Activated B cell treated with CpG ODN at 0.5 μM for 24 hours (primary cell): ENCODE data around the gene CTDSP2. TPM values are rescaled to one million over a fixed set of nuclear protein-coding genes. Genes with fewer than 3 reads are reported as not detected.

ENCODE experiments used
- ATAC-seq: fragments of 200-7000 bp; cut with Tn5 transposase; one replicate; pipeline ENCODE4 v1.10.0; 2021; ENCODE audit warnings: low read depth, mild to moderate bottlenecking, moderate library complexity
- CTCF ChIA-PET: fragments of 350-600 bp; sonication (Branson Sonifier 250); formaldehyde crosslinking; loops from one replicate; lab custom pipeline; 2021; ENCODE audit warnings: antibody characterized with exemption; lab: Charles Lee
- POLR2A ChIA-PET: fragments of 350-600 bp; sonication (Branson Sonifier 250); formaldehyde crosslinking; loops from one replicate; lab custom pipeline; 2021; ENCODE audit warnings: antibody characterized with exemption; lab: Charles Lee
- DNase-seq: peaks from one replicate; pipeline ENCODE4 v3.0.0; 2022
- H3K27ac Mint-ChIP-seq: one replicate; pipeline ENCODE4 v1.8.0; 2020; ENCODE audit warnings: mixed read lengths
- H3K27me3 Mint-ChIP-seq: one replicate; pipeline ENCODE4 v1.8.0; 2021; ENCODE audit warnings: mixed read lengths
- H3K36me3 Mint-ChIP-seq: one replicate; pipeline ENCODE4 v1.8.0; 2021; ENCODE audit warnings: low read depth, mixed read lengths
- H3K4me1 Mint-ChIP-seq: one replicate; pipeline ENCODE4 v1.8.0; 2021; ENCODE audit warnings: mixed read lengths
- H3K4me3 Mint-ChIP-seq: one replicate; pipeline ENCODE4 v1.8.0; 2020; ENCODE audit warnings: mild to moderate bottlenecking, mixed read lengths
- H3K9me3 Mint-ChIP-seq: one replicate; pipeline ENCODE4 v1.8.0; 2020; ENCODE audit warnings: mixed read lengths
- intact Hi-C: fragments of 100-400 bp; cut with micrococcal nuclease; formaldehyde crosslinking; loops from one replicate; pipeline ENCODE4 v1.15.1; 2024
- total RNA-seq: library from RNA; stranded (reverse); gene quantifications from 2 replicates; pipeline ENCODE4 v1.2.3, GENCODE V29; 2022
- TF ChIP-seq, protein P1 (sequence below): fragments of 200-600 bp; IDR thresholded peaks from one replicate; pipeline ENCODE4 v1.8.0; 2022; ENCODE audit warnings: antibody characterized with exemption, mild to moderate bottlenecking

The CTDSP2 gene
- total RNA-seq, 1 donor from 2014 or later, result 81.5 TPM

- CTCF ChIA-PET, result interaction anchor here (1.0 to 2.7 kb wide), 3 partner anchors 21 to 26 kb away, joined by 5 to 16 read pairs (median 9); no protein-coding TSS in a partner anchor
- peaks cover 22% of the 10 kb centered on the region for H3K4me1 Mint-ChIP-seq
- DNase-seq (no peak), ATAC-seq (no peak)
- peak overlapping the region; percentile 99 for H3K4me3 Mint-ChIP-seq
- H3K27me3 Mint-ChIP-seq, result no peaks in the 10 kb centered on the region
- intact Hi-C loops, result loop anchor here (1.0 to 2.0 kb wide), 6 partner anchors 10 to 123 kb away; partner anchors contain the start of genes CDK4, EEF1AKMT3 and METTL1
- H3K36me3 Mint-ChIP-seq, result peaks cover 28% of the 10 kb centered on the region
- no peaks in the 10 kb centered on the region for H3K9me3 Mint-ChIP-seq
- peak overlapping the region; percentile 97 for H3K27ac Mint-ChIP-seq
- TF ChIP-seq, protein P1, sequence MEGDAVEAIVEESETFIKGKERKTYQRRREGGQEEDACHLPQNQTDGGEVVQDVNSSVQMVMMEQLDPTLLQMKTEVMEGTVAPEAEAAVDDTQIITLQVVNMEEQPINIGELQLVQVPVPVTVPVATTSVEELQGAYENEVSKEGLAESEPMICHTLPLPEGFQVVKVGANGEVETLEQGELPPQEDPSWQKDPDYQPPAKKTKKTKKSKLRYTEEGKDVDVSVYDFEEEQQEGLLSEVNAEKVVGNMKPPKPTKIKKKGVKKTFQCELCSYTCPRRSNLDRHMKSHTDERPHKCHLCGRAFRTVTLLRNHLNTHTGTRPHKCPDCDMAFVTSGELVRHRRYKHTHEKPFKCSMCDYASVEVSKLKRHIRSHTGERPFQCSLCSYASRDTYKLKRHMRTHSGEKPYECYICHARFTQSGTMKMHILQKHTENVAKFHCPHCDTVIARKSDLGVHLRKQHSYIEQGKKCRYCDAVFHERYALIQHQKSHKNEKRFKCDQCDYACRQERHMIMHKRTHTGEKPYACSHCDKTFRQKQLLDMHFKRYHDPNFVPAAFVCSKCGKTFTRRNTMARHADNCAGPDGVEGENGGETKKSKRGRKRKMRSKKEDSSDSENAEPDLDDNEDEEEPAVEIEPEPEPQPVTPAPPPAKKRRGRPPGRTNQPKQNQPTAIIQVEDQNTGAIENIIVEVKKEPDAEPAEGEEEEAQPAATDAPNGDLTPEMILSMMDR, result no peak
- POLR2A ChIA-PET, result interaction anchor here (1.2 to 2.4 kb wide), 3 partner anchors 10 to 114 kb away, joined by 5 to 11 read pairs (median 11); partner anchors contain the start of genes EEF1AKMT3 and METTL1
These were observed 64.3 kb downstream of the CTDSP2 start for GRCh38 chr12:57782243-57782607.

DNA sequence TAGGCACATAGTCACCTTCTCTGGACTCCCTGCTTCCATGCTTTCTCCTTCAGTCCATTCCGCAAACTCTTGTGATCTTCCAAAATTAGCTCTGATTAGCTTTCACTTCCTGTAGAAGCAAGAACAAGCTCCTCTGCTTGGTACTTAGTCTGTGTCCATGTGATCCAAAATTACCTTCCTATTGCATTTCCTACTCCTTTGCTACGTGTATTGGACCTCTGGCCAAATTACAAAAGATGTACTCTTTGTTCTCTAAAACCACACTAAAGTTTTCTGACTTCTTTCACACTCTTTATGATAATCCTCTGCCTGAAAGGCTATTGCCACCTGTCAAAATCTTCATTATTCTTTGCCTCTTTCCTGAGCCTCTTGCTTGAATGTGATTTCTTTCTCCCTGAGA, 64.7 kb downstream of the CTDSP2 start:
- CTCF ChIA-PET, result interaction anchor here (0.9 to 1.3 kb wide), 3 partner anchors 20 to 124 kb away, joined by 3 to 9 read pairs (median 5); no protein-coding TSS in a partner anchor
- intact Hi-C loops, result loop anchor here (1.0 to 2.0 kb wide), 6 partner anchors 10 to 124 kb away; partner anchors contain the start of genes CDK4, EEF1AKMT3 and METTL1
- Mint-ChIP-seq H3K9me3 (no peaks in the 10 kb centered on the region), H3K36me3 (peaks cover 24% of the 10 kb centered on the region), H3K27ac (no peak overlapping the region), H3K4me1 (peaks cover 22% of the 10 kb centered on the region), H3K4me3 (no peak overlapping the region), H3K27me3 (no peaks in the 10 kb centered on the region)
- DNase-seq (no peak), ATAC-seq (no peak)
- POLR2A ChIA-PET, result interaction anchor here (2.3 kb wide), 1 partner anchor 10 kb away, joined by 11 read pairs; the partner anchor contains the start of genes EEF1AKMT3 and METTL1
- TF ChIP-seq, protein P1, result no peak

DNA sequence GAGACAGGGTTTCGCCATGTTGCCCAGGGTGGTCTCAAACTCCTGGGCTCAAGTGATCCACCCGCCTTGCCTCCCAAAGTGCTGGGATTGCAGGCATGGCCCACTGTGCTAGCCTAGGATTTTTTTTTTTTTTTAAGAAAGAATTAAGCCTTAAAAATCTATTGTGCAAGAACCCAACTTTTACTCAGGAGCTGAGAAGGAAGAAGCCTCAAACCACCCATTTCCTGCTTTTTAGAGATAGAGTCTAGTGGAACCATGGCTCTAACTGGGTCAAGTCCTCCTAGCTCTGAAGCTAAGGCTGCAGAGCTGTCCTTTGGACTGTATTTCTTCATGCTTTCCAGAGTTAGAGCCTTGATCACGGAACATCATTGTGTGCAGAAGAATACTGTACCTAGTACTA, 65.3 kb downstream of the CTDSP2 start:
- no peak for DNase-seq
- CTCF ChIA-PET, result interaction anchor here (0.9 to 1.3 kb wide), 3 partner anchors 19 to 124 kb away, joined by 3 to 9 read pairs (median 5); no protein-coding TSS in a partner anchor
- Mint-ChIP-seq H3K27me3 (no peaks in the 10 kb centered on the region), H3K36me3 (peaks cover 18% of the 10 kb centered on the region), H3K4me1 (peaks cover 22% of the 10 kb centered on the region), H3K27ac (no peak overlapping the region), H3K4me3 (no peak overlapping the region), H3K9me3 (no peaks in the 10 kb centered on the region)
- no peak for ATAC-seq
- TF ChIP-seq, protein P1, result no peak
- POLR2A ChIA-PET, result interaction anchor here (2.3 kb wide), 1 partner anchor 9 kb away, joined by 11 read pairs; the partner anchor contains the start of genes EEF1AKMT3 and METTL1
- intact Hi-C loops, result no loop called here

DNA sequence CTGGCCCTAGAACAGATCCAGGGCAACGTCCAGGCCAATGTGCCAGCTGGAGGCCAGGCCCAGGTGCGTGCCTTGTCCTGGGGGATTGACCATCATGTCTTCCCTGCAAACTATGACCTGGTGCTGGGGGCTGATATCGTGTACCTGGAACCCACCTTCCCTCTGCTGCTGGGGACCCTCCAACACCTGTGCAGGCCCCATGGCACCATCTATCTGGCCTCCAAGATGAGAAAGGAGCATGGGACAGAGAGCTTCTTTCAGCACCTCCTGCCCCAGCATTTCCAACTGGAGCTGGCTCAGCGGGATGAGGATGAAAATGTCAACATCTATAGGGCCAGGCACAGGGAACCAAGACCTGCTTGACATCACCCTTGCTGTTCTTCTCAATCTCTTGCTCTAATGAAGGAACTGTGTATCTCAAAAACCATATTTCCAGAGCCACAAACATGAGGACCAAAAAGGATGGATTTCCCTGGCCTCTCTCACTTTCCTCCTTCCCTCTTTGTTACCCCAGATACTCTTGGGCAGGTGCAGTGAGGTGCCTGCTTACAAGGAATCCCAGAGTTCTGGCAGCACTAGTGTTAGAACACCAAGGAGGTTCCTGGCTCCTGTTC, 66.1 kb downstream of the CTDSP2 start:
- ATAC-seq (no peak), DNase-seq (no peak)
- H3K4me3 Mint-ChIP-seq, result no peak overlapping the region
- H3K27ac Mint-ChIP-seq, result no peak overlapping the region
- ChIA-PET CTCF (no interaction called here), POLR2A (interaction anchor here (2.3 kb wide), 1 partner anchor 8 kb away, joined by 11 read pairs; the partner anchor contains the start of genes EEF1AKMT3 and METTL1)
- no peaks in the 10 kb centered on the region for H3K9me3 Mint-ChIP-seq
- H3K4me1 Mint-ChIP-seq, result peaks cover 20% of the 10 kb centered on the region
- intact Hi-C loops, result no loop called here
- H3K36me3 Mint-ChIP-seq, result peaks cover 12% of the 10 kb centered on the region
- H3K27me3 Mint-ChIP-seq, result no peaks in the 10 kb centered on the region
- TF ChIP-seq, protein P1, result no peak

GRCh38 chr12:57779736-57780135, 66.8 kb downstream of the CTDSP2 start:
- no peak overlapping the region for H3K4me3 Mint-ChIP-seq
- H3K27me3 Mint-ChIP-seq, result no peaks in the 10 kb centered on the region
- ChIA-PET CTCF (no interaction called here), POLR2A (no interaction called here)
- DNase-seq (no peak), ATAC-seq (no peak)
- no peak overlapping the region for H3K27ac Mint-ChIP-seq
- H3K36me3 Mint-ChIP-seq, result peaks cover 10% of the 10 kb centered on the region
- intact Hi-C loops, result no loop called here
- H3K9me3 Mint-ChIP-seq, result no peaks in the 10 kb centered on the region
- TF ChIP-seq, protein P1, result no peak
- H3K4me1 Mint-ChIP-seq, result peaks cover 20% of the 10 kb centered on the region
